Measurements from ENCODE around the gene PRRG2.

DNA sequence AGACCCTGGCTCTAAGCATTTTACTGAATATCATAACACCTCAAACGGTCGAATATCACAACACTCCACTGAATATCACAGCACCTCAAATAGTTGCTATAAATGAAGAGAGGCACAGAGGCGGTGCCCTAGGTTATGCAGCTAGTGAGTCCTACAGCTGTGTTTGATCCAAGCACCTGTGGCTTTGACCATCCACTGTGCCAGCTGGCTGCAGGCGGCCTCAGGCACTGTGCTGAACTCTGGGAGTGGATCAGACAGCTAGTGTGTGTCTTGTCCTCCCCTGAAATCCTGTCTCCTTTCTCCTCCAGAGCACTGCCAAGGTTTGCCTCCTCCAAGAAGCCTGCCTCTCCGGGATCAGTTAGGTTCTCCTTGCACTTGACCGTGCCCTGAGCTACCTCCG, 8.1 kb upstream of the PRRG2 start:
- no peak for TF ChIP-seq POLR2AphosphoS5 (IDR thresholded peaks at IDR 0.05; ENCODE audit: low read depth, low read length)
- TF ChIP-seq, protein P1, sequence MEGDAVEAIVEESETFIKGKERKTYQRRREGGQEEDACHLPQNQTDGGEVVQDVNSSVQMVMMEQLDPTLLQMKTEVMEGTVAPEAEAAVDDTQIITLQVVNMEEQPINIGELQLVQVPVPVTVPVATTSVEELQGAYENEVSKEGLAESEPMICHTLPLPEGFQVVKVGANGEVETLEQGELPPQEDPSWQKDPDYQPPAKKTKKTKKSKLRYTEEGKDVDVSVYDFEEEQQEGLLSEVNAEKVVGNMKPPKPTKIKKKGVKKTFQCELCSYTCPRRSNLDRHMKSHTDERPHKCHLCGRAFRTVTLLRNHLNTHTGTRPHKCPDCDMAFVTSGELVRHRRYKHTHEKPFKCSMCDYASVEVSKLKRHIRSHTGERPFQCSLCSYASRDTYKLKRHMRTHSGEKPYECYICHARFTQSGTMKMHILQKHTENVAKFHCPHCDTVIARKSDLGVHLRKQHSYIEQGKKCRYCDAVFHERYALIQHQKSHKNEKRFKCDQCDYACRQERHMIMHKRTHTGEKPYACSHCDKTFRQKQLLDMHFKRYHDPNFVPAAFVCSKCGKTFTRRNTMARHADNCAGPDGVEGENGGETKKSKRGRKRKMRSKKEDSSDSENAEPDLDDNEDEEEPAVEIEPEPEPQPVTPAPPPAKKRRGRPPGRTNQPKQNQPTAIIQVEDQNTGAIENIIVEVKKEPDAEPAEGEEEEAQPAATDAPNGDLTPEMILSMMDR (IDR thresholded peaks at IDR 0.05), result no peak
